HG02852 (cell line): ENCODE data around the gene OR2C3.
"Not testable (repeated sequence)": the region's sequence is repeated elsewhere in the genome, so short reads cannot be mapped to it uniquely, and the experiment has no call there.

Experiments
- ATAC-seq: cut with Tn5 transposase; IDR thresholded peaks from one replicate; pipeline ENCODE4 v1.9.1; 2021; ENCODE audit warnings: mild to moderate bottlenecking, moderate library complexity; ENCODE audit not compliant: unreplicated experiment

OR2C3 gene

GRCh38 chr1:247536340-247536739 is at the start of gene OR2C3:
OR2C3 (minus strand) TSS chr1:247536440; CDS start chr1:247532511, 3,929 bp downstream.
- ATAC-seq, result no peak

- no peak for ATAC-seq
Measured at GRCh38 chr1:247578946-247579460, 42.8 kb upstream of the OR2C3 start.

GRCh38 chr1:247576514-247576913 is 40.3 kb upstream of the OR2C3 start:
- no peak for ATAC-seq

- ATAC-seq, result no peak
Measured at GRCh38 chr1:247574664-247575063, 38.4 kb upstream of the OR2C3 start.

GRCh38 chr1:247574236-247574635 is 38.0 kb upstream of the OR2C3 start:
- ATAC-seq, result no peak

- no peak for ATAC-seq
Measured at GRCh38 chr1:247562198-247562597, 26.0 kb upstream of the OR2C3 start.

GRCh38 chr1:247561711-247562110 is 25.5 kb upstream of the OR2C3 start:
- no peak for ATAC-seq

- no peak for ATAC-seq
Measured at GRCh38 chr1:247557926-247558674, 21.9 kb upstream of the OR2C3 start.

GRCh38 chr1:247552231-247552630 is 16.0 kb upstream of the OR2C3 start:
- ATAC-seq, result no peak

- no peak for ATAC-seq
Measured at GRCh38 chr1:247551721-247552120, 15.5 kb upstream of the OR2C3 start.

- ATAC-seq, result no peak
Measured at GRCh38 chr1:247548769-247549182, 12.5 kb upstream of the OR2C3 start, which contains the start of gene GCSAML. GCSAML (plus strand) TSS chr1:247549134; CDS start chr1:247549192, 58 bp downstream.

GRCh38 chr1:247548092-247548491 is 11.9 kb upstream of the OR2C3 start:
- ATAC-seq, result no peak

GRCh38 chr1:247542811-247543210 is 6.6 kb upstream of the OR2C3 start:
- no peak for ATAC-seq

GRCh38 chr1:247540581-247540980 is 4.3 kb upstream of the OR2C3 start:
- no peak for ATAC-seq

GRCh38 chr1:247539215-247539614 is 3.0 kb upstream of the OR2C3 start:
- no peak for ATAC-seq

GRCh38 chr1:247538561-247538960 is 2.3 kb upstream of the OR2C3 start:
- ATAC-seq, result no peak

GRCh38 chr1:247535402-247535801 is 838 bp downstream of the OR2C3 start:
- ATAC-seq, result no peak

- no peak for ATAC-seq
Measured at GRCh38 chr1:247531937-247532336, 4.3 kb downstream of the OR2C3 start.

- ATAC-seq, result no peak
Measured at GRCh38 chr1:247530785-247531184, 5.5 kb downstream of the OR2C3 start.

GRCh38 chr1:247529771-247530355 is 6.4 kb downstream of the OR2C3 start:
- ATAC-seq, result no peak

GRCh38 chr1:247528812-247529474 is 7.3 kb downstream of the OR2C3 start:
- ATAC-seq, result no peak

- ATAC-seq, result not testable (repeated sequence)
Measured at GRCh38 chr1:247521886-247522285, 14.4 kb downstream of the OR2C3 start.
